GM13977 (cell line): Measurements from ENCODE around the gene GJA9.

Experiments
- DNase-seq: peaks from one replicate; pipeline ENCODE4 v3.0.0; 2012; ENCODE audit warnings: low spot score
- in situ Hi-C: fragments of 300-500 bp; cut with MboI; formaldehyde crosslinking; loops from one replicate; pipeline ENCODE4 v1.12.0; 2022; ENCODE audit warnings: low sequenced_read_pairs, low pct_unique_long_range_greater_than_20kb, mixed read lengths, inconsistent platforms; ENCODE audit not compliant: unreplicated experiment
- TF ChIP-seq, protein P1 (sequence below): IDR thresholded peaks from 2 replicates; pipeline ENCODE4 v1.5.1; 2012; ENCODE audit warnings: mild to moderate bottlenecking, control low read depth; ENCODE audit not compliant: insufficient read depth; ENCODE audit errors: extremely low read depth, missing control alignments

The GJA9 gene

DNA sequence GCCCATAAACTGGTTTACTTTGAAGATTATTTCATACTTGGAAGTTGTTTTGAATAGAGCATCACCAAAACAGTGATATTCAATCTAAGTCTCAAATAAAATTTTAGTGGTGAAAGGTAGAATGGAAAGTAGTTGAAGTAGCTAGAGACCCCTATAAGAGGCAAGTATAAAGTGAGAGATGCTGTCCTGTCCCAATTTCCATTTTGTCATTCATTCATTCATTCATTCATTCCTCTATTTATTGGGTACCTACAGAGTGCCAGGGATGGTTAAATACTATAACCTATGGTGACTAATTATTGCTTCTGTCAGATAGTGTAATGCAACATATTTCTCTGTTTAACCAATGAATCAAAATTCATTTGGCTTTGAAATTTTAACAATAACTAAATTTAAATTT lies 54.5 kb downstream of the GJA9 start:
- in situ Hi-C loops = loop anchor here (25.0 kb wide), 1 partner anchor 790 kb away; the partner anchor contains the start of gene POU3F1
- no peak for DNase-seq
- TF ChIP-seq, protein P1, sequence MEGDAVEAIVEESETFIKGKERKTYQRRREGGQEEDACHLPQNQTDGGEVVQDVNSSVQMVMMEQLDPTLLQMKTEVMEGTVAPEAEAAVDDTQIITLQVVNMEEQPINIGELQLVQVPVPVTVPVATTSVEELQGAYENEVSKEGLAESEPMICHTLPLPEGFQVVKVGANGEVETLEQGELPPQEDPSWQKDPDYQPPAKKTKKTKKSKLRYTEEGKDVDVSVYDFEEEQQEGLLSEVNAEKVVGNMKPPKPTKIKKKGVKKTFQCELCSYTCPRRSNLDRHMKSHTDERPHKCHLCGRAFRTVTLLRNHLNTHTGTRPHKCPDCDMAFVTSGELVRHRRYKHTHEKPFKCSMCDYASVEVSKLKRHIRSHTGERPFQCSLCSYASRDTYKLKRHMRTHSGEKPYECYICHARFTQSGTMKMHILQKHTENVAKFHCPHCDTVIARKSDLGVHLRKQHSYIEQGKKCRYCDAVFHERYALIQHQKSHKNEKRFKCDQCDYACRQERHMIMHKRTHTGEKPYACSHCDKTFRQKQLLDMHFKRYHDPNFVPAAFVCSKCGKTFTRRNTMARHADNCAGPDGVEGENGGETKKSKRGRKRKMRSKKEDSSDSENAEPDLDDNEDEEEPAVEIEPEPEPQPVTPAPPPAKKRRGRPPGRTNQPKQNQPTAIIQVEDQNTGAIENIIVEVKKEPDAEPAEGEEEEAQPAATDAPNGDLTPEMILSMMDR = no peak

DNA sequence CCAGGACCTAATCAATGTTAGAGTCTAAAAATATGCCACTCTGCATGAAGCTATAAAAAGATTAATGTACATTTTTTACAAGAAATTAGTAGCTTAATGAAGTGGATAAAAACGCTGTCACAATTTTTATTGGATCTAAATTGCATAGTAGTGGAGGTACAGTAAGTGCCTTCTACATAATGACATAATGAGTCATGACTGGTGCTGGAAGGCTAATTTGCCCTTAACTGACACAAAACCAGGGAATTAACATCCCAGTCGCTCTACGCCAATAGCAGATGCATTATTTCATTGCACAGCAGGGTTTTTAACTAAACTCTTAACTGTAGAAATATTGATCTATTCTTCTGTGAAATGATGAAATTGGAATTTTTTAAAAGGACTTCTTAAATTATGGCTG lies 55.1 kb downstream of the GJA9 start:
- TF ChIP-seq, protein P1 = no peak
- no peak for DNase-seq
- in situ Hi-C loops = loop anchor here (25.0 kb wide), 1 partner anchor 789 kb away; the partner anchor contains the start of gene POU3F1
